GM21515 (cell line): ENCODE measurements around the gene ZNF322.
"Not testable (repeated sequence)": the region's sequence is repeated elsewhere in the genome, so short reads cannot be mapped to it uniquely, and the experiment has no call there.

ENCODE experiments used
- ATAC-seq: cut with Tn5 transposase; IDR thresholded peaks from one replicate; pipeline ENCODE4 v1.9.1; 2021; ENCODE audit not compliant: unreplicated experiment

The ZNF322 gene

DNA sequence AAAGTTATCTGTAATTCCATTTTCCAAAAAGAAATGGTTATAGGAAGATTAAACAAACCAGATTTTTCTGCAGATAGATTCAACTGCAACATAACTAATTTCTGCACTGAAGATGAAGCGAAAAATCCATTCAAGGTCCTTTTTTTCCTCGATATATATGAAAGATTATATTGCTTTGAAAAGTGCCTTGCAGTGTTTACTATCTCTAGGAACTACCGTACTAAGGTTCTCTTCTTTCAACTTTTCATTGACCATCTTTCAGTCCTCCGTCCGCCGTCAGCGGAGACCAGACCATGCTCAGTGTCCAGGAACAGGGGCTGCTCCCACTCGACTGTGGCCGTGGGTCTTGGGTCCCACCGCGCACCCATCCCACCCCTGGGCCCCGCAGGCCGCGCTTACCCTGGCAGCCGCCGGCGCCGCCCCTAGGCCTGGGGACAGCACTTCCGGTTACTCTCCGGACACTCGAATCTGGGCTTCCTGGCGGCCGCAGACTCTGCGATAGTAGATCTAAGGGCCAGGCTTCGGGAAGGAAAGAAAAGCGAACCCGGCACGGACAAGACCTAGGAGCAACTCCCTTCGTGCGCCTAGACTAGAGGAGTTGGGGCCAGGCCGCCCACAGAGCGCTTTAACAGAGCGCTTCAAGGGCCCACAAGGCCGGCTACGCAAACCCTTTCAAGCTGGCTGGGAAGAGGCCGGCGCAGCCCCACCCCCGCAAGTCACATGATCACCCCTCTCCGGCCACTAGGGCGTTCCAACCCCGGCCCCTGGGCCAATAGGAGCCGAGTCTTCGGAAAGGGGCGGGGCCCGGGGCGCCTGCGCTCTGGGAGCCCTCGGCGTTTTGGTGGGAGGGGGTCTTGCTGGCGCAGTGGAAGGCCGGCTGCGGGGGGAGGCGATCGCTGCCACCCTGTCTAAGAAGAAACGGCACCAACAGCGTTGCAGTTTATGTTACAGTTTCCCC, at the start of gene ZNF322:
Gene ZNF322, minus strand, starts transcription at position 705 of the 958 bp plus-strand sequence. CDS start 21,193 bp downstream, outside the sequence.
- ATAC-seq = peak; percentile 97

GRCh38 chr6:26705780-26706179, 46.2 kb upstream of the ZNF322 start:
- ATAC-seq = not testable (repeated sequence)

DNA sequence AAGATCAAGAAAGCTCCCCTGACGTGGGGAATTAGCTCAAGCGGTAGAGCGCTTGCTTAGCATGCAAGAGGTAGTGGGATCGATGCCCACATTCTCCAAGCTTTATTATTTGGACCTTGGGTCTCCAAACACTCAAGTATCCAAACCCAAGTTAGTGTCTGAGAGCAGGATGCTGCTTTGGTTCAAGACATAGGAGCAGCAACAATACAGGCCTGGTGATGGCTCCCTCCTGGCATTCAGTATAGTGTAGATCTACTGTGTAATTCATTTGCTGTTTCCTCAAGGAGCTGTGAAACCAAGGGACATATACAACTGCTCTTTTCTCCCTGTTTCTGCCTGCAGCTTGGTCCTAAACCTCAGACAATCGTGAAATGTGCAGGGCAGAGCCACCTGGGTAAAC, 45.8 kb upstream of the ZNF322 start:
- not testable (repeated sequence) for ATAC-seq

DNA sequence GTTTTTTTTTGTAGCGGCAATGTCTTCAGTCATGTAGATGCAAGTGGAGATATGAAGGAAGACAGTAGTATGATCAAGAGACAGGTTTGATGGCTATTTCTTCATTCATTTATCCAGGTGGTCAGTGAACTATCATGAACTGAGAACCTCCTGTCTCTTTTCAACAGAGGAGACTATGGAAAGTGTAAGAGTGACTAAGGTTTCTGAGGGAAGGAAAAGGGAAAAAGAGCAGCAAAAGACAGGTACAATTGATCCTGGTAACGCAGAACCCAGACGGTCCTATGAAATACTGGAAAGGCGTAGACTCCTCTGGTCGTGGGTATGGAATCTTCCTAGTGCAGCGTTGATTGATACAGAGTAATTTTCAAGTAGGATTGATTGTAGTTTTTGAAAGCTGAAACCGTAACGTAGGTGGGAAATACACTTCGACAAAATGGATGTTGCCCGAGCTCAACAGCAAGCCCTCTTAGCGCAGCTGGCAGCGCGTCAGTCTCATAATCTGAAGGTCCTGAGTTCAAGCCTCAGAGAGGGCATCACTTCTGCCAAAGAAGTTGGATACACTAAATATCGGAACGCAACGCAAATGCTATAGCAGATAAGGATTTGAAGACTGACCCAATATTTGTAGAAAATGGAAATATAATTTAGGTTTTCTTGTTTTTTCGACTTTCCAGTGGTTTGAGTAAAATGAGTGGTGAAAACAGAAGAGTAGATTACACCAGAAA, 41.6 kb upstream of the ZNF322 start:
- not testable (repeated sequence) for ATAC-seq

GRCh38 chr6:26697496-26697895, 38.0 kb upstream of the ZNF322 start:
- not testable (repeated sequence) for ATAC-seq

DNA sequence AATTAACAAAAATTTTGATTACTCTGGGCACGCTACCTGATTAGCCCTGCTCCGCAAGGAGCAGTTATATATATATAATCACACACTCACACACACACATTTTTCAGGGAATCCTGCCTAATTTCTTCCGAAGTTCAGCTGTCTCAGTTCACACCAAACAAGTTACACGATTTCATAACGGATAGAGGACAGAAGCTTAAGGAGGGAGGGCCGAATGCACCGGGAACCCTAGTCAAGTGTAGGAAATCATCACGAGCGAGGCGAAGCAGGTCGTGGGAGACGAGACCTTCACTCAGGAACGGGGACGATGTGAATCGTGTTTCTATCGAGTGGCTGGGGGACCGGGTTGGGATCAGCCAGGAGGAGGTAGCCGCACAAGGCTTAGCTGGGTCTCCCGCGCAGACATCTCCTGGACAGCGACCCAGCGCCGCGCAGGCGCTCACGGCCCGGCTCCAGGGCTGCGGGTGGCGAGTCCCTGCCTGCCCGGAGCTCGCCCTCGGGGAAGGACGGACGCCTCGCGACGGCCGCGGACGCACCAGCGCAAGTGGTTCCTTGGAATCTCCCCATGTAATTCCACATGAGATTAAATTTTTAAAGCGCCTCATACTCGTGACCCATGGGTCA, 29.9 kb upstream of the ZNF322 start:
- ATAC-seq = not testable (repeated sequence)

DNA sequence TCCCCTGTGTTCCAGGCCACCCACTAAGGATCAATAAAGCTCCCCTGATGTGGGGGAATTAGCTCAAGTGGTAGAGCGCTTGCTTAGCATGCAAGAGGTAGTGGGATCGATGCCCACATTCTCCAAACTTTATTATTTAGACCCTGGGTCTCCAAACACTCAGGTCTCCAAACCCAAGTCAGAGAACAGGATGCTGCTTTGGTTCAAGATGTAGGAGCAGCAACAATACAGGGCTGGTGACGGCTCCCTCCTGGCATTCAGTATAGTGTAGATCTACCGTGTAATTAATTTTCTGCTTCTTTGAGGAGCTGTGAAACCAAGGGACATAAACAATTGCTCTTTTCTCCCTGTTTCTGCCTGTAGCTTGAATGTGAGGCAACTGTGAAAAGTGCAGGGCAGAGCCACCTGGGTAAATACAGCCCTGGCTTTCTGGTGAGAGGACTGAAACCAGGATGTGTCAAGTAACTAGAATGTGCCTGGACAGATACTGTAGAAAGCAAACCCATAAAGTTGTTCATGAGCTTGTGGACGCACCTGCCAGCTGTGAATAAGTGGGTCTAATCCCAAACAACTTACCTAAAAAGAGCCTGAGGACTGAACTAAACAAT, 23.0 kb upstream of the ZNF322 start:
- ATAC-seq = not testable (repeated sequence)

DNA sequence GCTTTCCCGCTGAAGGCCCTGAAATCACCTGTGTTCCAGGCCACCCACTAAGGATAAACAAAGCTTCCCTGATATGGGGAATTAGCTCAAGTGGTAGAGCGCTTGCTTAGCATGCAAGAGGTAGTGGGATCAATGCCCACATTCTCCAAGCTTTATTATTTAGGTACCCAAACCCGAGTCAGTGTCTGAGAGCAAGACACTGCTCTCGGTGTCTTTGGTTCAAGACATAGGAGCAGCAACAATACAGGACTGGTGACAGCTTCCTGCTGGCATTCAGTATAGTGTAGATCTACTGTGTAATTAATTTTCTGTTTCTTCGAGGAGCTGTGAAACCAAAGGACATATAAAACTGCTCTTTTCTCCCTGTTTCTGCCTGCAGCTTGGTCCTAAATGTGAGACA, 13.7 kb upstream of the ZNF322 start:
- not testable (repeated sequence) for ATAC-seq

GRCh38 chr6:26670558-26670957, 11.0 kb upstream of the ZNF322 start:
- not testable (repeated sequence) for ATAC-seq

DNA sequence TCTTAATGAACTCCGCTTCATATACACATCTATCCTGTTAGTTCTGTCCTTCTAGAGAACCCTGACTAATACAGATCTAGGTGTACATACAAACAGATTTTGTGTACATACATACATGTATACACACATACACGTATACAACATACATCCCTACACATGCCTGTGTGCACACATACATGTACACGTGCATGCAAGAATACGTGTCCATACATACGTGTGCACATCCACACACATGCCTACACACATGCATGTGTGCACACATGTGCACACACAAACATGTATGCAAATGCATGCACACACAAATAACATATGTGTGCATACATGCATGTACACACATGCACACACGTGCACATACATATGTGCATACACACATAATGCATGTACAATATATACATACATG, 10.5 kb upstream of the ZNF322 start:
- not testable (repeated sequence) for ATAC-seq

DNA sequence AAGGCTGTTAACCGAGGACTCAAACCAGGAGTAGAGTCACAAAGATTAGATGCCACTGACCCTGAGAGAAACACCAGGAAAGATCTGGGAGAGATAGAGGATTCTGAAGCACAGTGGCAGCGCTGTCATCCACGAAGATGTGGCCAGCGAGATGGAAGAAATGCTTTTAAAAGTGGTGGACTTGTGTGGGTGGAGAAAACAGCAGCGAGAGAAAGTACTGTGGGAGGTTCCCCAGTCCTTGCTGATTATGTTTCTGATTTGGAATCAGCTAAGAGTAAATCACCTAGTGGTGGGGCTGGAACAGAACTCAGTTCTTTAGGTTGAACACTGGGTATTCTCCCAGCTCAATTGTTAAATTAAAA, 435 bp upstream of the ZNF322 start:
- ATAC-seq = peak; percentile 24

DNA sequence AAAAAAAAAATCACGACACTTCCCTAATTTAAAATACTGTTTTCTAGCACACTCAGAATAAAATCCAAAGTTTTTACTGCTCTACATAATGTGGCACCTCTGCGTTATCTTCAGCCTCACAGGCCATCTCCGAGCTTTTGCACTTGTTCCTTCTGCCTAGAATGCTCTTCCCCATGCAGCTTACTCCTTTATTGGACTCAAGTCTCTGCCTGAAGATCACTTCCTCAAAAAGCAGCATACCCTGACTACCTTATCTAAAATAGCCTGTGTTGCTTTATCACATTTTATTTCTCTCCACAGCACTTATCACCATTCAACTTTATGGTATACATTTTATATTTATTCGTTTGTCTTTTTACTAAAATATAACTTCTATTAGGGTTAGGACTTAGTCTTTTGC, 2.3 kb downstream of the ZNF322 start:
- ATAC-seq = no peak

- ATAC-seq = no peak
These were observed 6.5 kb downstream of the ZNF322 start for GRCh38 chr6:26653007-26653406.

- ATAC-seq = no peak
These were observed 8.3 kb downstream of the ZNF322 start for GRCh38 chr6:26651133-26651781.

DNA sequence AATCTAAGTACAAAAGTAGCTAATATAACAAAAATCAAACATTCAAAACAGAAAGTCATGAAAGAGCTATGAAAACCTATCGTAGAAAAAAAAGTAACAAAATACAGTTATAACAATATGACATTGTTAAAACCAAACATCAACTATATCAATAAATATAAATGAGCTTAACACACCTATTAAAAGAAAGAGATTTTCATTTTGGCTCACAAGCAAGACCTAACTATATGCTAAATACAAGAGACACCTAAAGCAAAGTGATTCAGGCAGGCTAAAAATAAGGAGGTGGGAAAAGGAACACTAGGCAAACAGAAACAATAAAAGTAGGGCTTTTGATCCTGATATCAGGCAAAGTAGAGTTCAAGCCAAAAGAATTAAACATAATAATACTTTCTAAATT, 13.5 kb downstream of the ZNF322 start:
- ATAC-seq = no peak

GRCh38 chr6:26640806-26641205, 18.7 kb downstream of the ZNF322 start:
- no peak for ATAC-seq

GRCh38 chr6:26629359-26629758, 30.2 kb downstream of the ZNF322 start:
- ATAC-seq = no peak

DNA sequence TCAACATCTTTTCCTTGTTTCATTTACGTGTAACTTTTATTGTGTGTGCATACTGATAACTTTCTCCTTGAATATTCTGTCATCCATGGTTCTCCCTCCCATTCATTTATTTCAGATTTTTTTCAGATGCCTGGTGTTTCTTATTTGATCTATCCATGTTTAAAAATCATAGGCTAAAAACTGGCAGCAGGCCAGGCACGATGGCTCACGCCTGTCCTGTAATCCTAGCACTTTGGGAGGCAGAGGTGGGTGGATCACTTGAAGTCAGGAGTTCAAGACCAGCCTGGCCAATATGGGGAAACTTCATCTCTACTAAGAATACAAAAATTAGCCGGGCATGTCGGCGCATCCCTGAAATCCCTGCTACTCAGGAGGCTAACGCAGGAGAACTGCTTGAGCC, 31.7 kb downstream of the ZNF322 start:
- no peak for ATAC-seq

DNA sequence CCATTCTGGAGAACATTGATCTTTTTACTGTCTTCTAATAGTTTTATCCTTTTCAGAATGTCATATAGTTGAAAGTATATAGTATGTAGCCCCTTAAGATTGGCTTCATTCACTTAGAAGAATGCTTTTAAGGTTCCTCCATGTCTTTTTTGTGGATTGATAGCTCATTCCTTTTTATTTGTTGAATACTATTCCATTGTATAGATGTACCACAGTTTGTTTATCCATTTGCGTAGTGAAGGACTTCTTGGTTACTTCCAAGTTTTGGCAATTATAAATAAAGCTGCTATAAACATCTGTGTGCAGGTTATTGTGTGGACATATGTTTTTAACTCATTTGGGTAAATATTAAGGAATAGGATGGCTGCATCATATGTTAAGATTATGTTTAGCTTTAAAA, 35.0 kb downstream of the ZNF322 start:
- no peak for ATAC-seq

GRCh38 chr6:26623339-26623859, 36.1 kb downstream of the ZNF322 start:
- ATAC-seq = no peak
